CD14-positive monocyte (primary cell): ENCODE data around the gene TRIM61. TPM values are rescaled to one million over a fixed set of nuclear protein-coding genes. Genes with fewer than 3 reads are reported as not detected.
"Not testable (repeated sequence)": the region's sequence is repeated elsewhere in the genome, so short reads cannot be mapped to it uniquely, and the experiment has no call there.

Experiments used
- DNase-seq, 3 donors: peaks; one replicate each; pipeline ENCODE4 v3.0.0-alpha.2; 2011 to 2022
- H2AFZ ChIP-seq: 2 replicates; pipeline ENCODE4 v1.6.0; 2012; ENCODE audit warnings: mild to moderate bottlenecking, low read depth, low read length, inconsistent platforms; ENCODE audit not compliant: insufficient read depth, poor library complexity, severe bottlenecking
- H3K27ac ChIP-seq, 2 donors: 1 replicate in 1 of 2; 2 replicates in 1 of 2; pipeline ENCODE4 v1.5.1; 2012 to 2013; ENCODE audit warnings: low read length in 2 of 2, control low read depth in 1 of 2, inconsistent platforms in 1 of 2, low read depth in 1 of 2, mild to moderate bottlenecking in 1 of 2
- H3K27me3 ChIP-seq, 2 donors: one replicate each; pipeline versions ENCODE4 v1.6.0 to v1.6.1; 2011 to 2013; ENCODE audit warnings: low read length in 2 of 2; ENCODE audit not compliant: control insufficient read depth in 2 of 2, insufficient read depth in 2 of 2
- H3K36me3 ChIP-seq, 2 donors: replicated peaks in 1 of 2; 1 replicate in 1 of 2; 2 replicates in 1 of 2; pipeline versions ENCODE4 v1.5.1 to v1.6.1; 2012 to 2013; ENCODE audit warnings: low read length in 2 of 2, control low read depth in 1 of 2, inconsistent platforms in 1 of 2, mild to moderate bottlenecking in 1 of 2; ENCODE audit not compliant: insufficient read depth in 2 of 2, control insufficient read depth in 1 of 2
- H3K4me1 ChIP-seq, 2 donors: 1 replicate in 1 of 2; 2 replicates in 1 of 2; pipeline versions ENCODE4 v1.5.1 to v1.6.1; 2012 to 2013; ENCODE audit warnings: low read length in 2 of 2, control low read depth in 1 of 2, inconsistent platforms in 1 of 2, mild to moderate bottlenecking in 1 of 2, moderate library complexity in 1 of 2; ENCODE audit not compliant: insufficient read depth in 2 of 2, control insufficient read depth in 1 of 2
- H3K4me2 ChIP-seq: replicated peaks from 2 replicates; pipeline ENCODE3; 2012; ENCODE audit warnings: low read length, moderate library complexity, mild to moderate bottlenecking; ENCODE audit not compliant: poor library complexity, severe bottlenecking; ENCODE audit errors: extremely low read depth
- H3K4me3 ChIP-seq, 3 experiments: fragments of 200-600 bp in 1 of 3; sonication (generic) in 1 of 3; replicated peaks in 1 of 3; 1 replicate in 2 of 3; 2 replicates in 1 of 3; pipeline ENCODE4 v1.5.1; 2011 to 2013; ENCODE audit warnings: low read length in 3 of 3, mild to moderate bottlenecking in 3 of 3, control low read depth in 2 of 3, low read depth in 2 of 3, inconsistent platforms in 1 of 3, moderate library complexity in 1 of 3
- H3K79me2 ChIP-seq: 2 replicates; pipeline ENCODE4 v1.6.0; 2012; ENCODE audit warnings: mild to moderate bottlenecking, control low read depth, inconsistent platforms, low read length, moderate library complexity; ENCODE audit not compliant: insufficient read depth
- H3K9ac ChIP-seq: 2 replicates; pipeline ENCODE4 v1.6.0; 2017; ENCODE audit warnings: low read length, mild to moderate bottlenecking; ENCODE audit not compliant: insufficient read depth, poor library complexity, severe bottlenecking
- H3K9me3 ChIP-seq, 2 donors: replicated peaks in 1 of 2; 1 replicate in 1 of 2; 2 replicates in 1 of 2; pipeline versions ENCODE4 v1.5.1 to v1.6.1; 2012 to 2013; ENCODE audit warnings: low read length in 2 of 2, control low read depth in 1 of 2; ENCODE audit not compliant: control insufficient read depth in 1 of 2, insufficient read depth in 1 of 2
- H4K20me1 ChIP-seq: 2 replicates; pipeline ENCODE4 v1.6.0; 2012; ENCODE audit warnings: mild to moderate bottlenecking, low read length, control low read depth, moderate library complexity; ENCODE audit not compliant: insufficient read depth
- H3K27ac Mint-ChIP-seq, 7 donors: one replicate each; pipeline ENCODE4 v1.8.0; 2020; ENCODE audit warnings: mild to moderate bottlenecking in 7 of 7, mixed read lengths in 7 of 7, moderate library complexity in 6 of 7, inconsistent platforms in 2 of 7
- H3K27me3 Mint-ChIP-seq, 3 donors: one replicate each; pipeline ENCODE4 v1.8.0; 2021 to 2022; ENCODE audit warnings: low read depth in 3 of 3, mild to moderate bottlenecking in 3 of 3, mixed read lengths in 3 of 3, moderate library complexity in 3 of 3, inconsistent platforms in 1 of 3
- H3K36me3 Mint-ChIP-seq, 2 donors: one replicate each; pipeline ENCODE4 v1.8.0; 2020; ENCODE audit warnings: mixed read lengths in 2 of 2, inconsistent platforms in 1 of 2, mild to moderate bottlenecking in 1 of 2
- H3K4me1 Mint-ChIP-seq: one replicate; pipeline ENCODE4 v1.8.0; 2020; ENCODE audit warnings: mild to moderate bottlenecking, mixed read lengths
- H3K4me3 Mint-ChIP-seq, 2 donors: one replicate each; pipeline ENCODE4 v1.8.0; 2020; ENCODE audit warnings: mild to moderate bottlenecking in 2 of 2, mixed read lengths in 2 of 2, moderate library complexity in 1 of 2
- H3K9me3 Mint-ChIP-seq, 7 donors: one replicate each; pipeline ENCODE4 v1.8.0; 2020 to 2022; ENCODE audit warnings: mixed read lengths in 7 of 7, mild to moderate bottlenecking in 6 of 7, moderate library complexity in 6 of 7, inconsistent platforms in 2 of 7
- CTCF ChIP-seq: fragments of 200-600 bp; IDR thresholded peaks from one replicate; pipeline ENCODE4 v1.8.0; 2022; ENCODE audit warnings: antibody characterized with exemption, mild to moderate bottlenecking
- WGBS: methylation state at CpG from one replicate; pipeline ENCODE4 v1.1.5; 2013; ENCODE audit warnings: missing lambda C conversion rate; ENCODE audit not compliant: insufficient coverage; 5-methylcytosine and 5-hydroxymethylcytosine counted together
- intact Hi-C, 2 donors: fragments of 100-400 bp; cut with micrococcal nuclease; formaldehyde crosslinking; loops; one replicate each; pipeline versions ENCODE4 v1.15.0 to v1.15.1; 2023
- polyA plus RNA-seq, 3 donors: library from polyadenylated mRNA; depleted of rRNA in 1 of 3; unstranded in 2 of 3; stranded (reverse) in 1 of 3; fragments of 300-500 nt in 2 of 3; fragments of >200 nt in 1 of 3; fragmentation: Illumina TruSeq in 2 of 3; gene quantifications; 1 replicate in 2 of 3; 2 replicates in 1 of 3; pipeline ENCODE4 v1.2.3, GENCODE V29; 2012 to 2021

TRIM61 gene
- polyA plus RNA-seq, 3 donors: 0.04 TPM; not detected in 2

DNA sequence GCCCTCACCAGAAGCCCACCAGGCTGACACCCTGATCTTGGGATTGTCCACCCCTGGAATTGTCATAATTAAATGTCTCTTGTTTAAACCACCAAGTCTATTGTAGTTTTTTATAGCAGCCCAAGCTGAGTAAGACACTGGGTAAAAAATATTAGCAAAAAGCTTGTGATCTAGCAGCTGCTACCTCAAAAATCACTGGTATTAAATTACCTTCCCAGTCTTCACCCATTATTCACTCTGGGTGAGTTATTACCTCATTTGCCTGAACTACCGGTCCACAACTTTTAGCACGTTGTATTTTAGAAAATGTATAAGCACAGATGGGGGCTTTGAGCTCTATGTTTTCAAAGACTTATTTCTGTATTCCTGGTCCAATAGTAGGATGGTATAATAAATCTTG, 12.0 kb upstream of the TRIM61 start:
- no peaks in the 10 kb centered on the region for H3K36me3 ChIP-seq
- H3K27ac ChIP-seq: no peak overlapping the region
- Mint-ChIP-seq H3K36me3 (no peaks in the 10 kb centered on the region), H3K4me1 (no peaks in the 10 kb centered on the region), H3K4me3 (no peak overlapping the region), H3K27ac (no peak overlapping the region), H3K9me3 (peaks cover 0 to 10% (median 5%) of the 10 kb centered on the region in 7 donors), H3K27me3 (peaks cover 0 to 7% (median 0%) of the 10 kb centered on the region in 3 donors)
- H3K79me2 ChIP-seq: no peaks in the 10 kb centered on the region
- H3K4me2 ChIP-seq: no peak overlapping the region
- WGBS: no CpG with 5 or more reads among the region's 2 CpGs
- H3K4me3 ChIP-seq: no peak overlapping the region
- peaks cover 0 to 3% of the 10 kb centered on the region in 2 donors for H3K9me3 ChIP-seq
- no peaks in the 10 kb centered on the region for H3K27me3 ChIP-seq
- DNase-seq: no peak
- no peaks in the 10 kb centered on the region for H3K4me1 ChIP-seq
- intact Hi-C loops: no loop called here
- no peak overlapping the region for H3K9ac ChIP-seq
- H4K20me1 ChIP-seq: no peaks in the 10 kb centered on the region
- no peak for TF ChIP-seq CTCF
- no peak overlapping the region for H2AFZ ChIP-seq

GRCh38 chr4:164971929-164972328, 5.5 kb downstream of the TRIM61 start:
- H3K79me2 ChIP-seq, H4K20me1 ChIP-seq, intact Hi-C loops, DNase-seq, H3K4me1 Mint-ChIP-seq, H3K4me3 Mint-ChIP-seq, H3K4me1 ChIP-seq, H3K36me3 Mint-ChIP-seq, H3K27ac ChIP-seq, H3K27me3 Mint-ChIP-seq, H2AFZ ChIP-seq, H3K9me3 Mint-ChIP-seq, H3K27me3 ChIP-seq, H3K9ac ChIP-seq, H3K4me3 ChIP-seq, H3K36me3 ChIP-seq, H3K4me2 ChIP-seq, H3K9me3 ChIP-seq, H3K27ac Mint-ChIP-seq: not testable (repeated sequence)
- no CpG with 5 or more reads among the region's 2 CpGs for WGBS
